GM19043 (cell line): ENCODE results near the gene MYOM1.

Experiments used
- ATAC-seq: cut with Tn5 transposase; IDR thresholded peaks from one replicate; pipeline ENCODE4 v1.9.1; 2021; ENCODE audit warnings: low read depth; ENCODE audit not compliant: unreplicated experiment

Gene MYOM1

DNA sequence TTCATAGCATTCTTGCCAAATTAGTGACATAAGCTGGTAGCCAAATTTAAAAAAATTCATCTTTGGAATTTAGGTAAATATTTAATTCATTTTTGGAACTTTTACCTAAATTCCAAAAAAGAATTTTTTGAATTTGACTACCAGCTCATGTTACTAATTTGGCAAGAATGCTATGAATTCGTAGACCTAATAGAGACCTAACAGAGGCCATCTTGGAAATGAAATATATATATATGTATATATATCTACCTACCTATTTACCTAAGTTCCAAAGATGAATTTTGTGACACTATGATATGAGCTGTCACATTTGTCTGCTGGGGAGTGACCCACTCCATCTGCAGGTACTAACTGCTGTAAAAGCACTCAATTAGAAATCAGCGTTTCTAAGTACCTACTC is 65.6 kb downstream of the MYOM1 start:
- no peak for ATAC-seq

DNA sequence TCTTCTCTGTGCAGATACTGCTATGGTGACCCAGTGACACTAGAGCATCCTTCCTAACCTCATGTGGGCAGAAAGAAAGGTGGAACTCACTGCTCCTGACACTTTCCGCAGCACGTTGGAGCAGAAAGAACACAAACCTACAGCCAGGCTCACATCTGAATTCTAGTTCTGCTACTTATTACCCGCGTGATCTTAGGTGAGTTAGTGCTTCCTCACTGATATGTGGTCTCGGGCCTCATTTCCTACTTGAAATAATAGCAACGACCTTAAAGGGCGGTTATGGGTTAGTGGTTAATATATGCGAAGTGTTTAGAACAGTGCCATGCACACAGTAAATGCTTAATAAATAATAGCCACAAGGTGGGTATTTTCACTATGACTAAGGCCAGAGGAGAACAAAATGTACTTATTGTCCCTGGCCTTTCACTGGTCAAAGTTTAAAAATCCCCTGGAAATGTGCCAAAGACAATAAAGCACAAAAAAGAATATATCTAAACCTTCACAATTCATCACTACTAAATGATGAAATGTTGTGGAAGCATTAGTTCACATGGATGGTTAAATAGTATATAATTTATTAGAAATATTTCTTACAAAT is 66.6 kb downstream of the MYOM1 start:
- peak; percentile 73 for ATAC-seq

DNA sequence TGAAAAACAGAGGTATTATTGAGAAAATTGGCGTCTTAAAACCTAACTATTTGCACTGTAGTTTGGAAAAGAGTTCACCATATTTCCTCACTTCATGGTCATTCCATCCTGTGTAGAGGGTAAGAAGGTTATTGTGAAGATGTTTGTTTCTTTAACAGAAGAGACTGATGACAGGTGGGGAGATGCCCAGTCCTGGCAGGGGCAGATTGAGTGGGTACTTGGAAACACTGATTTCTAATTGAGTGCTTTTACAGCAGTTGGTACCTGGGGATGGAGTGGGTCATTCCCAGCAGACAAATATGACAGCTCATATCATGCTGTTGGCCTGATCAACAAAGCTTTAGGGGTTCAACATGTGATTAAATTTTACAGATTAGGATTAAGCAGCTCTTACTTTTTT is 67.5 kb downstream of the MYOM1 start:
- no peak for ATAC-seq

DNA sequence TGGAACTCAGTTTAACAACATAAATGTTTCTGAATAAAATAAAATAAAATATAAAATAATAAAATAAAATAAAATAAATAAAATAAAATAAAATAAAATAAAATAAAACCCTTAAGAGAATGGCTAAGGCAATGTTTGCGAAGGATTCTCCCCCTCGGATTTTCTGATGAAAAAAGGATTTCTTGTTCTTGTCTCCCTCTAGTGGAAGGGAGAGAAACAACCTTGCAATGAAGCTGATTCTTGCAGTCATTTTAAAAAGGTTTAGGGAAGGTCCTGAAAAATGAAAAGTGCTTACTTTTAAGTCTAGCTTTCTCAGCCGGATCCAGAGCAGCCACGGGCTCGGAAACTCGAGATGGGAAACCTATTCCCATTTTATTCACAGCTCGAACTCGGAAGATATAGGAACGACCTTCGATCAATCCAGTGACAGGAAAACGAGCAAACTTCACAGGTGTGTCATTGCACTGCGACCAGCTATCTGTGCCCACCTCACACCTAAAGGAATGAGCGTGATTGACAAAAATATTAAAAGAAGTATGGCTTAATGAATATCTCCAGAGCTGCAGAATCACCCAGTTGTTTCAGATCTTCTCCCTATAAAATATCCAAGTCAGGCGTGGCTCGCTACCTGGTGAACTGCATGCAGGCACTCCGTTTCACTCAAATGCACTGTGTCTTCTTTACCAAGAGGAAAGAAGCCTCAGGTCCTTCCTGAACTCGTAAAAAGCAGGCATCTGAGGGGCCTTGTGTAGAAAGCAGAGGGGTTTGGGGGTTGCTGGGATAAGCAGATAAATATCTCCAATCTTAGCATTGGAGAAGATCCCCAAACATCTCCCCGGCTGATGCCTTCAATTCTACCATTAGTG is 68.1 kb downstream of the MYOM1 start:
- no peak for ATAC-seq

DNA sequence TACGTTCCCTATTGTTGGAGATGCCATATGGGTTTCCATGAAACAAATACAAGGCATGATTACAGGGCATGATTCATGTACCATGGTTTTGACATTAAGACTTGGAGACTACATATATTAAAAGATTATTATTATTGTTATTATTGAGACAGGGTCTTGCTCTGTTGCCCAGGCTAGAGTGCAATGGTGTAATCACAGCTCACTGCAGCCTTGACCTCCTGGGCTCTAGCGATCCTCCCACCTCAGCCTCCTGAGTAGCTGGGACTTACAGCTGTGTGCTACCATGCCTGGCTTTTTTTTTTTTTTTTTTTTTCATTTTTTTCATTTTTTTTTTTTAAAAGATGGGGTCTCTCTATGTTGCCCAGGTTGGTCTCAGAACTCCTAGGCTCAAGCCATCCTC is 69.1 kb downstream of the MYOM1 start:
- no peak for ATAC-seq

DNA sequence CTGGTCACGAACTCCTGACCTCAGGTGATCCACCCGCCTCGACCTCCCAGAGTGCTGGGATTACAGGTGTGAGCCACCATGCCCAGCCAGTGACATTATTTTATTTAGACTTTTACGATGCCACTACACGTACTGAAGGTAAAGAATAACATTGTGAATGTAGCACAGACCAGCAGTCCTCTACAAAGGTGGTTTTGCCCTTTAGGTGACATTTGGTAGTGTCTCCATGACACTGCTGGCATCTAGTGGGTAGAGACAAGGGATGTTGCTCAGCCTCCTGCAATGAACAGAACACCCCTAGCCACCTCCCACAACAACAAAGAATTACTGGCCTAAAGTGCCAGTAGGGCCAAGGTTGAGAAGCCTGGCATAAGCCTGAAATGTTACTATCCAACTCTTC is 69.5 kb downstream of the MYOM1 start:
- no peak for ATAC-seq

DNA sequence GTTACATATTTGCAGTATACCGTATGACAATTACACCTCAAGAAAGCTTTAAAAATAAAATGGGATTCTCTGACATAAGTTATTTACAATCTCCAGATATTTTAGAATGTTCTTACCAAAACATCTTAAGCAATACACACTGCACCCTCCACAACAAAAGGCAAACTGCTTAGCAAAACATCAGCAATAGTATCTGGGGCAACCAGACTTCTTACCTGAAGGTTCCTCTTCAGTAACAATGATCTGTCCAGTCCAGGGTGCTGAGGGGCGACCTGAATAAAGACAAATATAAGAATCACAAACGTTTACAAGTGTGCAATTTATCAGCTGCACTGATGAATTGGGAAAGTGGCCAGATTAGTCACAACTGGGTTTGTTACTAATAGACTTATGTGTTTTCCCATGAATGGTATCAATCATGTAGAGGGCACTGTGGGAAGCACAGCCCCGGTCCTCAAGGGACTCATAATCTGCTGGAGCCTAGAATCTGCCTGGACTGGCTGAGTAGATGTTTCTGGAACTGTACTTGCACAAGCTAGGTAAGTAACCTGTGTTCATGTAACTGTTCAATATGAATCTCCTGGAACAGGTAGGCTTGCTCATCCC is 70.7 kb downstream of the MYOM1 start:
- ATAC-seq: no peak

DNA sequence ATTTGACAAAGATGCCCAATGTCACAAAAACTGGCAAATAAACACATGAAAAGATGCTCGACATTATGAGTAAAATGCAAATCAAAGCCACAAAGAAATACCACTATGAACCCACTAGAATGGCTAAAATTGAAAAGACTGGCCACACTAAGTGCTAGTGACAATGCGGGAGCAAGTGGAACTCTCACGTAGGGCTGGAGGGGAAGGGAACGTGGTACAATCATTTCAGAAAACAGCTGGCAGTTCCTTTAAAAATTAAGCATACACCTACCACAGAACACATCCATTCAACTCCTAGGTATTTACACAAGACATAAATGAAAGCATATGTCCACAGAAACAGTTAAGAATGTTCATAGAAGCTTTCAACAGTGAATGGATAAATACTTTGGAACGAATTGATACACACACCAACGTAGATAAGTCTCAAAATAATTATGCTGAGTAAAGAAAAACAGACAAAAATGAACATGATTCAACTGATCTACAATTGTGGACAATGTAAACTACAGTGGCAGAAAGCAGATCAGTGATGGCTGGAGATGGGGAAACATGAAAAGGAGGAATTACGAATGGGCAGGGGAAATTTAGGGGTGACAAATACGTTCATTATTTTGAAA is 71.7 kb downstream of the MYOM1 start:
- ATAC-seq: no peak

DNA sequence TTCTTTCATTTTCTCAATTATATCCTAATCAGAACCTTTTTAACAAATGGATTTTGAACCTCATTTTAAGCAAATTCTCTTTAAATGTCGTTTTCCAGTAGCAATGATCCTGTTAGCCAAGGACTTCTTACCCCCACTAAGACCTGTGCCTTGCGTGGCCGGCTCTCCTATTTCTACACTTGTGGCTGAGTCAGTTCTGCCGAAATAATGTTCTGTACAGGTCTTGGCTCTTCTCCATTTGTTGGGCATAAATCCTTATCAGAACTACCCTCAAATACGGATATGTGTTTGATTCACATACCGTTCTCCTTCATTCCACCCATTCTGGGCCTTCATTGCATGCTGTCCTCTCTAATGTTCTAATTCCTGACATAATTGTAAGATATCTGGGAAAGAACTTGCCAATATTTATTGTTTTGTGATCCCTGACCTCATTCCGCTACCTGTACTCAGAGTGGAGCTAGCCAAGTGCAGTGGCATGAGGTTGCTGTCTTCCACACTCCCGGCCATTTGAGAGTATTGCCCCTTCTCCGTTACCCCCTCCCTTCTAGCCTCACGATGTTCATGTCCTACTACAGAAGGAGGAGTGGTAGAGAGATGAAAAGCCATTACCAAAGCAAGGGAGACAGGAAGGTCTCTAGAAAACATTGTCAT is 78.7 kb downstream of the MYOM1 start:
- no peak for ATAC-seq

DNA sequence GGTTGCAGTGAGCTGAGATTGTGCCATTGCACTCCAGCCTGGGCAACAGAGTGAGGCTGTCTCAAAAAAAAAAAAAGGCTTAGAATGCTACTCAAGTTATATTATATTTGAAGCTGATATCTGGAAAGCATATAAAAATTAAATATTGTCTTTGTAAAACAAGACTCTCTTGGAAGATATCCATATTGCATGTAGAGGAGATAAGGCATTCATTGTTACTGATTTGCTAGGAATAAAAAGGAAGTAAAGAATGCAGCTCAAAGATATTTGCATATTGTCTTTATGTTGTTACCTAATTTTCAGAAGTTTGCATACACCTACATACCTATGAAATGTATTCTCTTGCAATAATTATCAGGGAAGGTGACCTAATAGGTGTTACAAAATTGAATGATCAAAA is 79.4 kb downstream of the MYOM1 start:
- ATAC-seq: no peak

DNA sequence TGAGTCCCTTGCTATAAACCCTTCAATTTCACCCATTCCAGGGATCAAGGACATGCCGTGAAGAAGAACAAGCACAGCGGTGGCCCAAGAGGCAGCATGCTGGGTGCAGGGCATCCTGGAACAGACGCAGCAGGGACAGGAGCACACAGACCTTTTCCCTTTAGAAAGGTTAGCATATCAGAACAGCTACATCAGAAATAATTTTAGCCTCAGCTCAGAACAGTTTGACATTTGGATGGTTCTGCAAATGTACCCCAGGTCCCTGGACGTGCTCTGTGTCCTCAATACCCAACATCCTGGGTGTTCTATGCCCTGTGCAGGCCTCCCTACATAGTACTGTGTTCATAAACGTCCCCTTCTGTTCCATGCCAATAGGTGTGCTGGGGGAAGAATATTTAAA is 80.4 kb downstream of the MYOM1 start:
- no peak for ATAC-seq

DNA sequence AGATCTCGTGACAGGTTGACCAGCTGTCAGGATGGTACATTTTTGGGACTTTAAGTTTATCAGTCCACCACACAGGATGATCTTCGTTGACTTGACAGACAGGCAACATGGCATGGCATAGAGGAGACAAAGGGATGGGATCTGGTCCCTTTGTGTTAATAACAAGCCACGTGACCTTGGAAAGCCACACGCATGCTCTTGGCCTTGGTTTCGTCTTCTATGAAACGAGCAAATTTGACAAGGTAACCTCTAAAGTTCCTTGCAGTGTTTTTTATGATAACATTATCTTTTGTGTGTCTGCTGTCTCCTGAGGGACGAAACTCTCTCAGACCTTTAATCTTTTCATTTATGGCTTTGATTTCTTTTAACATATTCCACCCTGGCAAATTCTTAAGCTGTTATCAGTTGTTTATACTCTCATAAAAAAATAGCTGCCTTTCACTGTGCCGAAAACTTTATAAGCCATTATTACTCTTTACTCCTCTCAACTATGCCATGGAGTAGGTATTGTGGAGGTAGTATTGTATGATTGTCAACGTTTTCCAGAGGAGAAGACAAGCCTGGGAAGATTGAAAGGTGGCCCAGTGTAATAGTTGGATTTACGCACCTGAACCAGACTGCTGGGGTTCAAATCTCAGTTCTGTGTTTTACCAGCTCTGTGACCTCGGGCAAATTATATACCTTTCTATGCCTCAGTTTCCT is 81.3 kb downstream of the MYOM1 start:
- ATAC-seq: no peak

DNA sequence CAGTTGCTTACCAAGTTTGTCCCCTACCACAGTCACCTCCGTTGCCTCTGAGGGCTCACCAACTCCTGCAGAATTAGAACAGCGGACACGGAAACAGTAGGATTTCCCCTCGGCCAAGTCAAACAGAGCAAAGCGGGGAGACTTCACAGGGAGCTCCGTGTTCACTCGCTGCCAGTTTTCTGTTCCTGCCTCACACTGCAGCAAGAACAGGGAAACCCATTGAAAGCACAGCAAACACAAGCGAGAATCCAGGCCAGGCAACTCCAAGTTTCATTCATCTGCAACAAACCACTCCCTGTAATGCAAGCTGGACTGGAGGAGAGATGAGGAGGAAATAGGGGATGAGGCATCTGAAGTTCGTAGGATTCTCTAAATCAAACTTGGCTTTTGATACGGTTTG is 84.2 kb downstream of the MYOM1 start:
- no peak for ATAC-seq

DNA sequence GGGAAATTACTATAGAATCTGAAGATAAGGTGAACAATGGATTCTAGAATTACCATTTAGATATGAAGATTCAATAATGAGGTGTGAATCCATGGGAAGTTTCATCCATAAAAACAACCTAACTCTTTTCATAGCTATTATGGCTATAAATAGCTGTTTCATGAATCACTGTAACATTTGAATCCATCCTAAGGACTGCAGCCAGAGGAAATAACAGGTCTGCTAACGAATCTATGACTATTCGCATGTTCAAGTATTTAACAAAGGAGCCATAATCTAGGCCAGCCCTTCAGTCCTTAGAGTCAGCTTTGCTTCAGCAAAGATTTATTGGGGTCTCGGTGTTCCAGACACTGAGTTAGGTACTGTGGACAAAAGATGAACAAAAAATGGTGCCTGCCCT is 87.1 kb downstream of the MYOM1 start:
- no peak for ATAC-seq

DNA sequence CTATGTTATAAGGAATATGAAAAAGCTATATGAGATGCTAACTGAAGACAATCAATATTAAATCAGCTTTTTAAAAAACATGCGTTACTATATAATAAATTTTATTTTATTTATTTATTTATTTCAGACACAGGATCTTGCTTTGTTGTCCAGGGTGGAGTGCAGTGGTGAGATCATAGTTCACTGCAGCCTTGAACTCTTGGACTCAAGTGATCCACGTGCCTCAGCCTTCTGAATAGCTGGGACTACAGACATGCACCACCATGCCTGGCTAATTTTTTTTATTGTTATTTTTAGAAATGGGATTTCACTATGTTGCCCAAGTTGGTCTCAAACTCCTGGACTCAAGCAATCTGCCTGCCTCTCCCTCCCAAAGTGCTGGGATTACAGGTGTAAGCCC is 89.4 kb downstream of the MYOM1 start:
- ATAC-seq: no peak

DNA sequence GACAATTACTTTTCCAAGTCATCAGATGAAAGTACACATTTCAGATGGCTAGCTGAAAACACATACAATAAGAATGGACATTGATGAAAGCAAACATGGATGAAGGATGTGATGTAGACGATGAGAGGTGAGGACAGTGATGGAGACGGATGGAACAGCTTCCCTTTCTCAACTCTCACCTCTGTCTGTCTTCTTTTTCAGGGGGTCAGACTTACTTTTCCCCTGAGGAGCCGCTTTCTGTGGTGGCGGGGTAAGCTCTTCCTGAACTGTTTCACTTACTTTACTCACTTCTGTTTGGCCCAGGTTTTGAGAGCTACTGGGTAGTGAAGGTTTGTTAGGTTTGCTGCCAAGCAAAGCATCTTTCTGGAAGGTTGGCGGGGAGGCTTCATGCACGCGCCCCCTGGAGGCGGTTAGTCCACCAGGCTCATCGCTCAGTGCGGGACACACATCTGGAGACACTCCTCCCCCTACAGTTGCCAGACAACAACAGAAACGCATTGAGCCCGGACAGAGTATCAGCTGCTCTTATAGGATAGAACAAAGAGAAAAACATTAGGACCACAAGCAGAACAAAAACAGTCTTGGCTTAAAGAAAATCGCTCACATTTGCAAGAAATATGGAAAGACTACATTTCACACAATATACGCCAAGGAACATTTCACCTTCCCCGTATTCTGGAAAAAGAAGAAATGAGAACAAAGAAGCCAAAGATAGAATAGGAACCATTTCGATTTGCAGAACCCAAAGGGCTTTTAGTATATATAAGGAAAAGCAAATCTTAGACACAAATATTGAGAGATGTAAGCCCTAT is 90.5 kb downstream of the MYOM1 start:
- peak; percentile 89 for ATAC-seq

DNA sequence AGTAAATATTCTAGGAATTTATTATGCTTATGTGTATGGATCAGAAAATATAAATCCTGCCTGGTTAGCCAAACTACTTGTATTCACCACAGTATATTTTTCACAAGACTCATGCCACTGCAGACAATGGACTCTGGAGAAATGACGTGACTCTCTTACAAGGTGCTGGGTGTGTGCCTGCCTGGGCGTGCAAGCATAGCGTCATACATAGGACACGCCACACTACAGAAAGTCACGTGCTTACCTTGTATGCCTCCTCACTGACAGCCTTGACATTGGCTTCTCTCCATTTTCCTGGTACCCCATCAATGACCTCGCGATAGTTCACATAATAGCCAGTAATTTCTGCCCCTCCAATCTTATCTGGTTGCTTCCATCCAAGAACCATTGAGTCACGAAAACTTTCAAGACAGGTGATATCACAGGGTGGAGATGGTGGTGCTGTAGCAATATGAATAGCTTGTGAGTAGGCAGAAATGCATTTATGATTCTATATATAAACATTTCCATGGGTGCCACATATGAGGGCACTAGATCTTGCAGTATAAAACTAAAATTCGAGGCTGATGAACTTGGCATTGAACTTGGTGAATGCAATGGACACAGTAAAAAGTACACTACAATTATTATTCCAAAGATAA is 93.2 kb downstream of the MYOM1 start:
- no peak for ATAC-seq

DNA sequence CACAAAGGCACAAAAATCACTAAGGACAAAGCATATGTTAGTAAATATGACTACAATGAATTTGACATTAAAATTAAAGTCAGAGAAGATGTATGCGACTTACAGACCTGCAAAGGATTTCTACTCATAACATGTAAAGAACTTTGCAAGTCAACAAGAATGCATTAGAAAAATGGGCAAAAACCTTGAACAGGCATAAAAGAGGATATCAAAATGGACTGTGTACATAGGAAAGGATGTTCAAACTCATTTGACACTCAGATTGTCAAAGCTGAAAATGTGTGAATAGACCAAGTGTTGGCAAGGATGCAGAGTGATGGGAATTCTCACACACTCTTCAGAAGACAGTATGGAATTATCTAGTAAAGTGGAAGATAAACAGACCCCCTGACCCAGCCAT is 94.9 kb downstream of the MYOM1 start:
- ATAC-seq: no peak

DNA sequence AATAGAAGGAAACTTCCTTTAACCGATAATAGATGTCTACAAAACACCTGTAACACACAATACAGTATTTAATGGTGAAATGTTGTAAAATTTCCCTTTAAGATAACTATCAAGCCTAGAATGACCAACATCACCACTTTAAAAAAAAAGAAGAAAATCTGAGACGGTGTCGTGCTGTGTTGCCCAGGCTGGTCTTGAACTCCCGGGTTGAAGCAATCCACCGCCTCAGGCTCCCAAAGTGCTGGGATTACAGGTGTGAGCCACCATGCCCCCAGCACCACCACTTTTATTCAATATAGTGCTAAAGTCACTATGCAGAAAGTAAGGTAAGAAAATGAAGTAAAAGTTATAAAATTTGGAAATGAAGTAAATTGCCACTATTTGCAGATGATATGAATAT is 96.9 kb downstream of the MYOM1 start:
- ATAC-seq: no peak
